HepG2 (cell line): ENCODE data around the gene MT1A. TPM values are rescaled to one million over a fixed set of nuclear protein-coding genes. Genes with fewer than 3 reads are reported as not detected.

Source experiments
- HOXA7 ChIP-seq: sonication (generic); formaldehyde crosslinking; IDR thresholded peaks from 2 replicates; pipeline ENCODE4 v1.8.1; 2022; ENCODE audit warnings: mild to moderate bottlenecking, missing genetic modification reagents, moderate library complexity
- KDM2A ChIP-seq: sonication (generic); formaldehyde crosslinking; IDR thresholded peaks from 2 replicates; pipeline ENCODE4 v1.4.0; 2020; ENCODE audit warnings: low read depth, missing genetic modification reagents, borderline replicate concordance
- KLF11 ChIP-seq: IDR thresholded peaks from 2 replicates; pipeline ENCODE4 v1.6.1; 2016; ENCODE audit warnings: missing compliant biosample characterization
- LCORL ChIP-seq, 2 experiments: fragments of 450-650 bp in 1 of 2; sonication (generic) in 1 of 2; formaldehyde crosslinking in 1 of 2; IDR thresholded peaks; 2 replicates each; pipeline versions ENCODE4 v1.5.0 to v1.6.1; 2017 to 2020; ENCODE audit warnings: antibody characterized with exemption in 1 of 2, missing genetic modification reagents in 1 of 2
- NFIB ChIP-seq: sonication (generic); formaldehyde crosslinking; IDR thresholded peaks from 2 replicates; pipeline ENCODE4 v1.9.0; 2021; ENCODE audit warnings: missing genetic modification reagents, mild to moderate bottlenecking, borderline replicate concordance
- SALL1 ChIP-seq: sonication (generic); formaldehyde crosslinking; IDR thresholded peaks from 2 replicates; pipeline ENCODE4 v1.8.0; 2022; ENCODE audit warnings: mild to moderate bottlenecking, missing genetic modification reagents
- SMAD3 ChIP-seq: sonication (generic); formaldehyde crosslinking; IDR thresholded peaks from 2 replicates; pipeline ENCODE4 v1.4.0; 2020; ENCODE audit warnings: missing genetic modification reagents
- TMF1 ChIP-seq: sonication (generic); formaldehyde crosslinking; IDR thresholded peaks from 2 replicates; pipeline ENCODE4 v1.8.1; 2022; ENCODE audit warnings: low read depth, missing genetic modification reagents
- ZBTB38 ChIP-seq: sonication (generic); formaldehyde crosslinking; IDR thresholded peaks from 2 replicates; pipeline ENCODE4 v1.5.1; 2020; ENCODE audit warnings: mild to moderate bottlenecking, missing genetic modification reagents
- ZBTB7B ChIP-seq: sonication (generic); formaldehyde crosslinking; IDR thresholded peaks from 2 replicates; pipeline ENCODE4 v1.4.0; 2020; ENCODE audit warnings: missing genetic modification reagents
- ZKSCAN8 ChIP-seq: IDR thresholded peaks from 2 replicates; pipeline ENCODE4 v1.6.1; 2016; ENCODE audit warnings: borderline replicate concordance, missing genetic modification reagents, missing compliant biosample characterization
- ZNF749 ChIP-seq: sonication (generic); formaldehyde crosslinking; IDR thresholded peaks from 2 replicates; pipeline ENCODE4 v1.8.0; 2022; ENCODE audit warnings: mild to moderate bottlenecking, missing genetic modification reagents, moderate library complexity, borderline replicate concordance
- ZNF777 ChIP-seq: sonication (generic); formaldehyde crosslinking; IDR thresholded peaks from 2 replicates; pipeline ENCODE4 v1.4.0; 2020; ENCODE audit warnings: missing genetic modification reagents
- polyA plus RNA-seq, 8 experiments: library from polyadenylated mRNA; depleted of rRNA in 3 of 8; stranded (reverse) in 7 of 8; unstranded in 1 of 8; fragments of >200 nt; fragmentation: Illumina TruSeq in 4 of 8; extraction: Trizol in 4 of 8; gene quantifications; 2 replicates each; pipeline versions ENCODE4 v1.2.1 to v1.2.3, GENCODE V29; 2011 to 2016; ENCODE audit warnings: low read depth in 4 of 8, missing spikeins in 1 of 8, mixed read lengths in 1 of 8; ENCODE audit not compliant: insufficient read depth in 1 of 8
- total RNA-seq, 5 experiments: library from RNA; depleted of rRNA; stranded (reverse); fragments of >200 nt; fragmentation: Illumina TruSeq; extraction: Trizol; gene quantifications; 2 replicates each; pipeline ENCODE4 v1.2.3, GENCODE V29; 2016; ENCODE audit warnings: low read depth in 1 of 5
- TF ChIP-seq, protein P1 (sequence below): sonication (generic); formaldehyde crosslinking; IDR thresholded peaks from 2 replicates; pipeline ENCODE4 v1.4.0; 2020; ENCODE audit warnings: missing genetic modification reagents
- TF ChIP-seq, protein P2 (sequence below): sonication (generic); formaldehyde crosslinking; IDR thresholded peaks from 2 replicates; pipeline ENCODE4 v1.5.0; 2020; ENCODE audit warnings: missing genetic modification reagents, mild to moderate bottlenecking, borderline replicate concordance
- TF ChIP-seq, protein P3 (sequence below): sonication (generic); formaldehyde crosslinking; IDR thresholded peaks from 2 replicates; pipeline ENCODE4 v1.8.0; 2022; ENCODE audit warnings: missing genetic modification reagents, mild to moderate bottlenecking, moderate library complexity, borderline replicate concordance
- TF ChIP-seq, protein P4 (sequence below): IDR thresholded peaks from 2 replicates; pipeline ENCODE4 v1.6.1; 2016; ENCODE audit warnings: mild to moderate bottlenecking

Gene MT1A
- total and polyA plus RNA-seq, 2 of the 13 experiments (the other 11 are each of a cell fraction or from before 2014, with no cell fraction given): 8.3 to 10.4 TPM

DNA sequence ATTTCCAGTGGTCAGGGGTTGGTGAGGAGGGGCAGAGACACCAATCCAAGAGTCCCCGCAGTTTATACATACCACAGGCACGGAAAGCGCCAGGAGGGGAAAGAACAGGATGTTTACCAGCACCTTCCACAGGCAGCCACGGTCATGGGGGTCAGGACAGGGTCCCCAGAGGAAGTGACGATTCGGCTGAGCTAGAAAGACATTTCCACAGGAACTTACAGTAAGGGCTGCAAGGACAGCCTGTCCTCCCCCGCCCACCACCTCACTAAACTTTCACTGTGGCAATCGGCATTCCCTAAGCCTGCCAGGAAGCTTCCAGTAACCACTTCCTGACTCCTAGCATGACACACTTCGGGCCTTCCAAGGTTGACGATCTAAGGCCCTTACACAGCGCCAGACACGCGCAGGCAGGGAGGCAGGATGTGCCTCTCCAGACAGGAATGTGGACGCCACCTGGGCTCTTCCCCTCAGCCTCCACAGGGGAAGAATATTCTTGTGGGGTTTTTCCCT is 31.3 kb upstream of the MT1A start (continued):
- TF ChIP-seq ZBTB38 (CRISPR knock-in tag) (peak; percentile 39; the same call in 1 of the 2 replicates), ZNF777 (CRISPR knock-in tag) (no peak), HOXA7 (CRISPR knock-in tag) (no peak), TMF1 (CRISPR knock-in tag) (0 out of 2 replicates have a peak, but pooled peaks have one; percentile 27), LCORL (IDR thresholded peaks at IDR 0.05) (no peak), LCORL (CRISPR knock-in tag; IDR thresholded peaks at IDR 0.05) (peak; percentile 66), KLF11 (CRISPR knock-in tag) (no peak), SALL1 (CRISPR knock-in tag) (peak; percentile 91; the same call in 1 of the 2 replicates), ZNF749 (CRISPR knock-in tag) (no peak), KDM2A (CRISPR knock-in tag) (peak; percentile 94), ZKSCAN8 (CRISPR knock-in tag) (peak; percentile 24), NFIB (CRISPR knock-in tag) (no peak), ZBTB7B (CRISPR knock-in tag) (peak; percentile 81), SMAD3 (no peak; the same call in 1 of the 2 replicates)
- TF ChIP-seq, protein P1, sequence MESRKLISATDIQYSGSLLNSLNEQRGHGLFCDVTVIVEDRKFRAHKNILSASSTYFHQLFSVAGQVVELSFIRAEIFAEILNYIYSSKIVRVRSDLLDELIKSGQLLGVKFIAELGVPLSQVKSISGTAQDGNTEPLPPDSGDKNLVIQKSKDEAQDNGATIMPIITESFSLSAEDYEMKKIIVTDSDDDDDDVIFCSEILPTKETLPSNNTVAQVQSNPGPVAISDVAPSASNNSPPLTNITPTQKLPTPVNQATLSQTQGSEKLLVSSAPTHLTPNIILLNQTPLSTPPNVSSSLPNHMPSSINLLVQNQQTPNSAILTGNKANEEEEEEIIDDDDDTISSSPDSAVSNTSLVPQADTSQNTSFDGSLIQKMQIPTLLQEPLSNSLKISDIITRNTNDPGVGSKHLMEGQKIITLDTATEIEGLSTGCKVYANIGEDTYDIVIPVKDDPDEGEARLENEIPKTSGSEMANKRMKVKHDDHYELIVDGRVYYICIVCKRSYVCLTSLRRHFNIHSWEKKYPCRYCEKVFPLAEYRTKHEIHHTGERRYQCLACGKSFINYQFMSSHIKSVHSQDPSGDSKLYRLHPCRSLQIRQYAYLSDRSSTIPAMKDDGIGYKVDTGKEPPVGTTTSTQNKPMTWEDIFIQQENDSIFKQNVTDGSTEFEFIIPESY: peak; percentile 79; the same call in 1 of the 2 replicates
- TF ChIP-seq, protein P2, sequence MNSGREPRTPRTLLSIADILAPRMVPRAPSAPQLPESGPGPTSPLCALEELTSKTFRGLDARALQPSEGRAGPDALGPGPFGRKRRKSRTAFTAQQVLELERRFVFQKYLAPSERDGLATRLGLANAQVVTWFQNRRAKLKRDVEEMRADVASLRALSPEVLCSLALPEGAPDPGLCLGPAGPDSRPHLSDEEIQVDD (CRISPR knock-in tag): peak; percentile 42; the same call in 1 of the 2 replicates
- TF ChIP-seq, protein P3, sequence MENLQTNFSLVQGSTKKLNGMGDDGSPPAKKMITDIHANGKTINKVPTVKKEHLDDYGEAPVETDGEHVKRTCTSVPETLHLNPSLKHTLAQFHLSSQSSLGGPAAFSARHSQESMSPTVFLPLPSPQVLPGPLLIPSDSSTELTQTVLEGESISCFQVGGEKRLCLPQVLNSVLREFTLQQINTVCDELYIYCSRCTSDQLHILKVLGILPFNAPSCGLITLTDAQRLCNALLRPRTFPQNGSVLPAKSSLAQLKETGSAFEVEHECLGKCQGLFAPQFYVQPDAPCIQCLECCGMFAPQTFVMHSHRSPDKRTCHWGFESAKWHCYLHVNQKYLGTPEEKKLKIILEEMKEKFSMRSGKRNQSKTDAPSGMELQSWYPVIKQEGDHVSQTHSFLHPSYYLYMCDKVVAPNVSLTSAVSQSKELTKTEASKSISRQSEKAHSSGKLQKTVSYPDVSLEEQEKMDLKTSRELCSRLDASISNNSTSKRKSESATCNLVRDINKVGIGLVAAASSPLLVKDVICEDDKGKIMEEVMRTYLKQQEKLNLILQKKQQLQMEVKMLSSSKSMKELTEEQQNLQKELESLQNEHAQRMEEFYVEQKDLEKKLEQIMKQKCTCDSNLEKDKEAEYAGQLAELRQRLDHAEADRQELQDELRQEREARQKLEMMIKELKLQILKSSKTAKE: peak; percentile 90
- TF ChIP-seq, protein P4, sequence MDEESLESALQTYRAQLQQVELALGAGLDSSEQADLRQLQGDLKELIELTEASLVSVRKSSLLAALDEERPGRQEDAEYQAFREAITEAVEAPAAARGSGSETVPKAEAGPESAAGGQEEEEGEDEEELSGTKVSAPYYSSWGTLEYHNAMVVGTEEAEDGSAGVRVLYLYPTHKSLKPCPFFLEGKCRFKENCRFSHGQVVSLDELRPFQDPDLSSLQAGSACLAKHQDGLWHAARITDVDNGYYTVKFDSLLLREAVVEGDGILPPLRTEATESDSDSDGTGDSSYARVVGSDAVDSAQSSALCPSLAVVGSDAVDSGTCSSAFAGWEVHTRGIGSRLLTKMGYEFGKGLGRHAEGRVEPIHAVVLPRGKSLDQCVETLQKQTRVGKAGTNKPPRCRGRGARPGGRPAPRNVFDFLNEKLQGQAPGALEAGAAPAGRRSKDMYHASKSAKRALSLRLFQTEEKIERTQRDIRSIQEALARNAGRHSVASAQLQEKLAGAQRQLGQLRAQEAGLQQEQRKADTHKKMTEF (CRISPR knock-in tag): peak; percentile 72
